Measurements from ENCODE around the gene CACNA2D1.

The CACNA2D1 gene

GRCh38 chr7:82388138-82388537, 55.4 kb downstream of the CACNA2D1 start:
- TF ChIP-seq, protein P1, sequence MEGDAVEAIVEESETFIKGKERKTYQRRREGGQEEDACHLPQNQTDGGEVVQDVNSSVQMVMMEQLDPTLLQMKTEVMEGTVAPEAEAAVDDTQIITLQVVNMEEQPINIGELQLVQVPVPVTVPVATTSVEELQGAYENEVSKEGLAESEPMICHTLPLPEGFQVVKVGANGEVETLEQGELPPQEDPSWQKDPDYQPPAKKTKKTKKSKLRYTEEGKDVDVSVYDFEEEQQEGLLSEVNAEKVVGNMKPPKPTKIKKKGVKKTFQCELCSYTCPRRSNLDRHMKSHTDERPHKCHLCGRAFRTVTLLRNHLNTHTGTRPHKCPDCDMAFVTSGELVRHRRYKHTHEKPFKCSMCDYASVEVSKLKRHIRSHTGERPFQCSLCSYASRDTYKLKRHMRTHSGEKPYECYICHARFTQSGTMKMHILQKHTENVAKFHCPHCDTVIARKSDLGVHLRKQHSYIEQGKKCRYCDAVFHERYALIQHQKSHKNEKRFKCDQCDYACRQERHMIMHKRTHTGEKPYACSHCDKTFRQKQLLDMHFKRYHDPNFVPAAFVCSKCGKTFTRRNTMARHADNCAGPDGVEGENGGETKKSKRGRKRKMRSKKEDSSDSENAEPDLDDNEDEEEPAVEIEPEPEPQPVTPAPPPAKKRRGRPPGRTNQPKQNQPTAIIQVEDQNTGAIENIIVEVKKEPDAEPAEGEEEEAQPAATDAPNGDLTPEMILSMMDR (IDR thresholded peaks at IDR 0.05): no peak

GRCh38 chr7:82384779-82385178, 58.8 kb downstream of the CACNA2D1 start:
- TF ChIP-seq, protein P1 (IDR thresholded peaks at IDR 0.05): no peak

- TF ChIP-seq, protein P1 (IDR thresholded peaks at IDR 0.05): no peak
Measured at GRCh38 chr7:82384051-82384464, 59.5 kb downstream of the CACNA2D1 start.

GRCh38 chr7:82382276-82382675, 61.3 kb downstream of the CACNA2D1 start:
- TF ChIP-seq, protein P1 (IDR thresholded peaks at IDR 0.05): no peak

- TF ChIP-seq, protein P1 (IDR thresholded peaks at IDR 0.05): no peak
Measured at GRCh38 chr7:82376739-82377138, 66.8 kb downstream of the CACNA2D1 start.

DNA sequence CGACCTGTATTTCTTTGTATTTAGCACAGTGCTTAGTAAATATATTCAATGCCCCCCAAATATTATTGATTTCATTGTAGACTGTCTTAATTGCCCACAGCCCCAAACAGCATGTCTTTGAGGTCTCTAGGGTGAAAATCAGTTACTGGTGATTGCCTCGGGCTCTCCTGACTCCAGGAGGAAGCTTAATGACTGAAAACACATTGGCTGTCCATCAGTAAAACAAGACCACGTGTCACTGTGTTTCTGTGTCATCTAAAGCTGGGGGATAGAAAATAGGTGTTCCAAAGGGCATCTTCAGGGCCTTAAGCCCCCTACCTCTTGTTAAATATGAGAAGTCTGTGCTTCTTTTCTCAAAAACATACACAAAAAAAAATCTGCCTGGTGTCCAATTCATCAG, 67.9 kb downstream of the CACNA2D1 start:
- TF ChIP-seq, protein P1 (IDR thresholded peaks at IDR 0.05): no peak

- TF ChIP-seq, protein P1 (IDR thresholded peaks at IDR 0.05): no peak
Measured at GRCh38 chr7:82375129-82375528, 68.4 kb downstream of the CACNA2D1 start.

GRCh38 chr7:82373926-82374635, 69.5 kb downstream of the CACNA2D1 start:
- TF ChIP-seq, protein P1 (IDR thresholded peaks at IDR 0.05): no peak

Data from LNCAP (cell line).